ENCODE measurements around the gene TAC4.

TAC4 gene, protein sequence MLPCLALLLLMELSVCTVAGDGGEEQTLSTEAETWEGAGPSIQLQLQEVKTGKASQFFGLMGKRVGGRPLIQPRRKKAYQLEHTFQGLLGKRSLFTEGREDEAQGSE

DNA sequence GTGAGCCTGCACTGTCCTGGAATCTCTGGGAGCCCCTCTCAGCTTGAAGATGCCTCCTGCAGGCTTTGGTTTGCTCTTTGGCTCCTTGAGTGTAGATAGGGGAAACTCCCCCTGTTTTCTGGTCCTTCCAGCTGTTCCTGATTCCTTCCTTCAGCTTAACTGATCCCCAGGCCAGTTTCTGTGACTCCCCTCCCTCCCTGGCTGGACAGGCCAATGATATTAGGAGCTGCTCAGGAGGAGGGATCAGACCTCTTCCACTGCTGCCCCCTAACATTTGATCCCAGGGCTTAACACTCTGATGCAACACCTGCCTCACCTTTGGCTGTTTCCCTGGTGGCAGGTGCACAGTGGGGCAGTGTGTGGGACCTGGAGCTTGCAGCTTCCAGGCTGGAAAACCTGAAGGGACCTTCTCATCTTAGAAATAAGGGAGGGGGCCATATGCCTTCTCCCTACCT, at the start of gene TAC4:
TAC4 (minus strand) TSS at position 51 of the 455 bp plus-strand sequence. CDS start 52 bp downstream, outside the sequence.
- Histone ChIP-seq H3K27me3 (replicated peaks; ENCODE audit: control insufficient read depth, insufficient read depth, low read length) (no peaks in the 10 kb centered on the region; the same call in 1 of the 2 replicates), H3K36me3 (ENCODE audit: control insufficient read depth, insufficient read depth, low read length) (no peaks in the 10 kb centered on the region; the same call in 1 of the 2 replicates), H3K4me3 (replicated peaks; ENCODE audit: low read depth, low read length) (no peak within 1 kb of the TSS)
- DNase-seq (ENCODE audit: extremely low read depth, insufficient read length), result no peak
- TF ChIP-seq, protein P1, sequence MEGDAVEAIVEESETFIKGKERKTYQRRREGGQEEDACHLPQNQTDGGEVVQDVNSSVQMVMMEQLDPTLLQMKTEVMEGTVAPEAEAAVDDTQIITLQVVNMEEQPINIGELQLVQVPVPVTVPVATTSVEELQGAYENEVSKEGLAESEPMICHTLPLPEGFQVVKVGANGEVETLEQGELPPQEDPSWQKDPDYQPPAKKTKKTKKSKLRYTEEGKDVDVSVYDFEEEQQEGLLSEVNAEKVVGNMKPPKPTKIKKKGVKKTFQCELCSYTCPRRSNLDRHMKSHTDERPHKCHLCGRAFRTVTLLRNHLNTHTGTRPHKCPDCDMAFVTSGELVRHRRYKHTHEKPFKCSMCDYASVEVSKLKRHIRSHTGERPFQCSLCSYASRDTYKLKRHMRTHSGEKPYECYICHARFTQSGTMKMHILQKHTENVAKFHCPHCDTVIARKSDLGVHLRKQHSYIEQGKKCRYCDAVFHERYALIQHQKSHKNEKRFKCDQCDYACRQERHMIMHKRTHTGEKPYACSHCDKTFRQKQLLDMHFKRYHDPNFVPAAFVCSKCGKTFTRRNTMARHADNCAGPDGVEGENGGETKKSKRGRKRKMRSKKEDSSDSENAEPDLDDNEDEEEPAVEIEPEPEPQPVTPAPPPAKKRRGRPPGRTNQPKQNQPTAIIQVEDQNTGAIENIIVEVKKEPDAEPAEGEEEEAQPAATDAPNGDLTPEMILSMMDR (IDR thresholded peaks at IDR 0.05; ENCODE audit: insufficient read depth, low read length, poor library complexity, severe bottlenecking), result no peak

DNA sequence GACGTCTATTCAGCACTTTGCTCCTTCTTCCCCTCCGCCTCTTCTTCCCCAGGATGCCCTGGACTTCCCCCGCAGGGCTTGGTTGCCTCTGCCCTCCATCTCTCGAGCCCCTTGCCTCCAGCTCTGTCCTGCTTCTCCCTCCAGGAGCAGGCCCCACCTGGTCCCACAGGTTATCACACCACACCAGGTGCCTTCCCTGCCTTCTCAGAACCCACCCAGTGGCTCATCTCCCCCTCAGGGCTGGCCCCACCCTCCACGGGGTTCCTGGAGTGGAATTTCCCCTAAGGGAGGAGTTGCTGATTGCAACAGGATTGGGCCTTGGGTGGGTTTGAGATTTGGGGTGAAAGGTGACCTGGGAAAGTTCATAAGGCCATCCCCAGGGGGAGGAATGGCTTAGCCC, 49.0 kb upstream of the TAC4 start:
- TF ChIP-seq, protein P1 (IDR thresholded peaks at IDR 0.05; ENCODE audit: insufficient read depth, low read length, poor library complexity, severe bottlenecking), result no peak
- Histone ChIP-seq H3K4me3 (replicated peaks; ENCODE audit: low read depth, low read length) (no peak overlapping the region), H3K36me3 (ENCODE audit: control insufficient read depth, insufficient read depth, low read length) (no peaks in the 10 kb centered on the region), H3K27me3 (replicated peaks; ENCODE audit: control insufficient read depth, insufficient read depth, low read length) (peaks cover 2% of the 10 kb centered on the region)
- no peak for DNase-seq (ENCODE audit: extremely low read depth, insufficient read length)

DNA sequence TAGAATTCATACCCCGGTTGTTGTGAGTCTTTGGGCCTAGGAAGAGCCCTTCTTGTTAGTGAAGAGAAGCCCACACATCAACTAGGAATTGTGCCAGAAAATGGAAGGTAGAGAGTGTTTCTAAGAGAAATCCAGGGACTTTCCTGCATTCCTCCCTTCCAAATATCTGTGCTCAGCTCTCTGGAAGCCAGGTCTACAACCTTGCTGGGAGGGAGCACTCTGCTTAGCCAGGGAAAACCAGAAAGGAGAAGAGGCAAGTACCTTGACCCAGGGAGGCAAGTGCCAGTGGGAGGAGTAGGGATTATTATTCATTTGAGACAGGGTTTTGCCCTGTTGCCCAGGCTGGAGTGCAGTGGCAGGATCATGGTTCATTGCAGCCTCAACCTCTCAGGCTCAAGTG, 48.4 kb upstream of the TAC4 start:
- no peak for DNase-seq (ENCODE audit: extremely low read depth, insufficient read length)
- TF ChIP-seq, protein P1 (IDR thresholded peaks at IDR 0.05; ENCODE audit: insufficient read depth, low read length, poor library complexity, severe bottlenecking), result no peak
- Histone ChIP-seq H3K27me3 (replicated peaks; ENCODE audit: control insufficient read depth, insufficient read depth, low read length) (peaks cover 1% of the 10 kb centered on the region), H3K4me3 (replicated peaks; ENCODE audit: low read depth, low read length) (no peak overlapping the region), H3K36me3 (ENCODE audit: control insufficient read depth, insufficient read depth, low read length) (no peaks in the 10 kb centered on the region)

GRCh38 chr17:49895812-49896211, 47.9 kb upstream of the TAC4 start:
- Histone ChIP-seq H3K36me3 (ENCODE audit: control insufficient read depth, insufficient read depth, low read length) (no peaks in the 10 kb centered on the region), H3K27me3 (replicated peaks; ENCODE audit: control insufficient read depth, insufficient read depth, low read length) (peaks cover 1% of the 10 kb centered on the region), H3K4me3 (replicated peaks; ENCODE audit: low read depth, low read length) (no peak overlapping the region)
- DNase-seq (ENCODE audit: extremely low read depth, insufficient read length), result no peak
- TF ChIP-seq, protein P1 (IDR thresholded peaks at IDR 0.05; ENCODE audit: insufficient read depth, low read length, poor library complexity, severe bottlenecking), result no peak

GRCh38 chr17:49894761-49895160, 46.9 kb upstream of the TAC4 start:
- Histone ChIP-seq H3K4me3 (replicated peaks; ENCODE audit: low read depth, low read length) (no peak overlapping the region), H3K36me3 (ENCODE audit: control insufficient read depth, insufficient read depth, low read length) (no peaks in the 10 kb centered on the region), H3K27me3 (replicated peaks; ENCODE audit: control insufficient read depth, insufficient read depth, low read length) (peaks cover 1% of the 10 kb centered on the region)
- no peak for DNase-seq (ENCODE audit: extremely low read depth, insufficient read length)
- TF ChIP-seq, protein P1 (IDR thresholded peaks at IDR 0.05; ENCODE audit: insufficient read depth, low read length, poor library complexity, severe bottlenecking), result no peak

Measured in GM06990 (cell line).